Fibroblast of peridontal ligament (primary cell): ENCODE results near the gene TEKT1.
"Not testable (repeated sequence)": the region's sequence is repeated elsewhere in the genome, so short reads cannot be mapped to it uniquely, and the experiment has no call there.

Experiments used
- DNase-seq: peaks from one replicate; pipeline ENCODE4 v3.0.0-alpha.2; 2010; ENCODE audit errors: extremely low read depth

The TEKT1 gene

DNA sequence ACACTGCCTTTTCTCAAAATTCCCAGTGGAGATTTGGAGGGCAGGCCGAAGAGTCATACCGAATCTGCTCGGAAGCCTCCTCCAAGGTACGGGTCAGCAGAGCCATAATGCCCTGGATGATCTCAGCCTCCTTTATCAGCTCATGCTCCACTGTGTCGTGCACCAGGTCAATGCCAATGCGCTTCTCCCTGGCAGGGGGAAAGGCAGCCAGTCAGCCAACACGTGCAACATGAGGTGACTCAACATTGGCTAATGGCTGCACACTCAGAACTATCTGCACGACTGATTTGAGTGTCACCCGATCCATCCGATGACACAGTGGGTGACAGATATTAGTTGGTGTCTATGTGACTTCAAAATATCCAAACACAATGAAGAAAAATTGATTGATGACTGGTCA is 15.8 kb downstream of the TEKT1 start:
- no peak for DNase-seq

DNA sequence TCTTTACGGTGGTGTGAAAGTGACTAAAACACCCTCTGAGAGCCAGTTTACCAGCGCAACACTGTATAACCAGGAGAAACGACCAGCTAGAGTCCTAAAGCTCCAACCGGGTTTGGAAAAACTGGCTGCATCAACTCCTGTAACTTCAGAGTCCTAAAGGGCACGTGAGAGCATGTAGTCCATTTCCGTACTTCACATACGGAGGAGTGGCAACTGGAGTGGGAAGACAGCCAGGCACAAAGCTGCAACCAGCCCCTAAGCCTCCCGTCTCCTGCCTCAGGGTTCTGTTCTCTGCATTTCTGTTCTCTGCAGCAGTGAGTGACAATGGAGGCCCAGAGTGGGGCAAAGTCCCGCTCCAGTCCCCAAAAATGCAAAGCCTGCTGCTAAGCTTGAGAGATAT is 19.2 kb downstream of the TEKT1 start:
- DNase-seq: no peak

DNA sequence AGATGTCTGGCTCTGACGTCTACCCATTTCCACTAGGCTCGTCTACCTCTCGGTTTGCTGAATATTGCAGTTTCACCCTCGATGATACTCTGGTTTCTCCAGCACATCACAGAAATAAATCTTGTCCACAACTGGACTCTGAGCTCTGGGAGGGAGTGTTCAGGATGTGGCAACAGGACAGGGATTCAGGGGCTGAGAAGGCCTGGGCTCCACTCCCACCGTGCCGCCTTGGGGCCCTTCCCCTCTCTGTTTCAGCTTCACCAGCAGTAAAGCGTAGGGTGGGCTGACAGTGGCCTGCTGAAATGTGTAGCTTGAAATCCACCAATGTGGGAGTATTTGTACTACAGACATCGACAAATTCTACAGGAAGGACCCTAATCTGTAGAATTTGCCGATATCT is 20.0 kb downstream of the TEKT1 start:
- DNase-seq: no peak

DNA sequence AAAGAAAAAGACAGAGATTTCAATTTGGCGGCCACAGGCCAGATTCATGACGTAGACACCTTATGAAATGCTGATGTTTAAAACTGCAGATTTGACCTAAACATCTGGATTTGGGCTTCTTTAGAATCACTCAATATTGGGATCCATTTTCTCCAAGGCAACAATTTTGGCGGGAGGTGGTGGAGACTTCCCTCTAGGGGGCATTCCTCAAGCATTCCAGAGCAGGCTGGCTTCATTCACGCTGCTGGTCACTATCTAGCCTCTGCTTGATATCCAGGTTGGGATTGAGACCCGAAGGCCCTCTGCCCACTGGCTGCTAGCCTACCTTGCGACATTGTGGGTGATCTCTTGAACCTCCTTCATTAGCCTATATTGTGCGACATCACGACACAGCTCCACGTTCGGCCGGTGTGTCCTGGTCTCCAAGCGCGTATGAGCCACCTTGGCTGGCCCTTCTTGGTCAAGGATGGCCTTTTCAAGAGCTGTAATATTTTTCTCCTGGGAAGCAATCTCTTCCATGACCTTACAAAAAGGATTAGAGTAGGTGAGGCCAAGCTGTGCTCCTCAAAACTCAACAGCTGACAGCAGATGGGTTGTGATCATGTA is 31.0 kb downstream of the TEKT1 start:
- peak; percentile 34 for DNase-seq

DNA sequence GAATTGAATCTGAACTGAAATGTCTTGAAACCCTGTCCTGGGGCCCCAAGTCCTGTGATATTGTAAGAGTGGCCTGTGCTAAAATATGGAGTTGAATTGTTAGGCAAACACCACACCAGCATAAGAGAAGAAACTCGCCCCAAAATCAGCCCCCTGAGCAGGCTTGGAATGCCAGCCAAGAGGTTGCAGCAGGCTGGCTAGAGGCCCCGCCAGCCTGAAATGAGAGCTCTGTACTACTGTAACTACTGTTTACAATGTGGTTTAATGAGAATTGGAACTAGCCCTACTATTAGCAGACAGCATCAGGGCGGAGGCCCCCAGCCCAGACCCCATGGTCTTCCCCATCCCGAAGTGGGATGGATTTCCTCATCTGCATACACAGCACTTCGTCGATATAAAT is 31.8 kb downstream of the TEKT1 start:
- DNase-seq: no peak

DNA sequence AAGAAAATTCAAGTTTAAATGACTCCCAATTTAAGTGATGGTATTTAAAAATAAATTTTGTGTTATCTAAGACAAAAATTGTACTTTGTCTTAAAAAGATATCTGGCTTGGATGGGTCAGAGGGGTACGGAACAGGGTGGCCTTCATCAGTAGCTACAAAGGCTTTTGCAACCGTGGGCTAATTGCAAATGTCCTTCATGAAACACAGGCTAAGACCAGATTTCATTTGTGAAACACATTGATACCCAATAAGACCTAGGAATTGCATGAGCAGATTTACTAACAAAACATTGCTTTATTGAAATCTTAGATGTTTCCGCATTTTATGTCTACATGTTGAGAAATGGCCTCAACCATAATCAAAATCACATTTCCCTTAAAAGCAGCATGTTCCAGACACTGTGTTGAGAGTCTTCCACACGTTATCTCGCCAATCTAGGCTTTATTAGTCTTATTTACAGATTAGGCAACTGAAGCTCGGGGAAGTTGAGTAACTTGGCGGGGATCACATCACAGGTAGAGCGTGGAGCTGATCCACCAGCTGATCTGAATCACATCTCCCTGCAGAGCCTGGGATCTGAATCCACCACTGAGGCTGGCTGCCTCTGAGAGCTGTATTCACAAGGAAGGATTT is 33.7 kb downstream of the TEKT1 start:
- DNase-seq: no peak

DNA sequence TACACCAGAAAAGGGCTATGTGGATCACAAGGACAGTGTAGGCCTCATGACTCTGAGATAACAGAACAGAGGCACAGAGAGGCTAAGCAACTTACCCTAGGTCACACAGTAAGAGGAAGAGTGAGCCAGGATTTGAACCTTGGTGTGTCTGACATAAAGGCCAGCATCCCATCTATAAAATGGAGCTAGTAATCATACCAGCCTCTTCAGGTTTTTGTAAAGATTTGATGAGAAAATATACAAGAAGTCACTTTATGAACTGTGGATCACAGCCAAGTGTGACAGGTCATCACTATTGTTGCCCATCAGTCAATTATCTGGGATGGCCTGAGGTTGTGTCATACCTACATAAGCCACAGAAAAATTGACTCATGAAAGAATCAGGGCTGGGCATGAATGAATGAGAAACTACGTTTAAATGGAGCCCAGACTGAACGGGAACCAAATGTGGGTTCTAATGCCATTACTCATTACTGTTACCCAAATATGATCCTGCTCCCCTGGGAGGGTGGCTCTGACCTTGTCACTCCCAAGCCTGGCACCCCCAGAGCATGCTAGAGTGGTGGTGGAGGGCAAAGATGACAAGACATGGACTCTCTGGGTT is 34.5 kb downstream of the TEKT1 start:
- no peak for DNase-seq

DNA sequence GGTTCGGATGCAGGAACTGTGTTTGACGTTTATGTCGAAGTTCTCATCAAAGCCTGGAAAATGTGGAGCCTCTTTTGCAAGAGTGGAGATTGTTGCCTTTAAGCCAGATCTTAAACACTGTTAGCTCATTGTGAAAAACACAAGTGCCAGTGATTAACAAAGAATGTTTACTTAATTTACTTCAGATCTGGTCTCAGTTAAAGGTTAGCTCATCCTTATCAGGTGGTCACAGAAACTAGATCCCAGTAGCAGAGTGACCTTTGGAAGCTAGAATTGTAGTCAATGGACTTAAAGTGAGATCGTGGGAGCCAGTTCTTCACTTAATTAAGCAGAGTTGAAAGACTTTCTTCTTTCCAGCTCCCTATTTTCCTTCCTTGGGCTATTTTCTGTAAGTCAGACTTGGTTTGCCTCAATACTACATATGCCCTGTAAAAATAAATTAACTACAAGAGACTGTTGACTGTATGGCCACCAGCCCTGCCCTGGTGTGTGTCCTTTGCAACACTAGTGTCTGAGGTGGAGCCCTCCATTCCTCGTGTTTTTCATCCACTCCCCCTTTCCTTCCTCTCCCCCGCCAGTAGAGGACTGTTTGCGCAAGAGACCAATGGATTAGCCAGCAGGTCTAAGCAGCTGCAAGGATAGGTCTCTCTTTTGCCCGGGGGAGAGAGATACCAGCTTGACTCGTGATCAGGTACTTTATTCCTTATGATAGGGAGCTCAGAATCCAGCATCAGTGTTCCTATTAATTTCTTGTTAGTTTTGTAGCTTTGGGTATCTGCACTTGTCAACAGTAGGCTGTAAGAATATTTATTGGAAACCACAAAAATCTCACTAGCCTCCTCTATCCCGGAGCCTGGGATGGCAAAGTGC is 35.3 kb downstream of the TEKT1 start:
- no peak for DNase-seq

DNA sequence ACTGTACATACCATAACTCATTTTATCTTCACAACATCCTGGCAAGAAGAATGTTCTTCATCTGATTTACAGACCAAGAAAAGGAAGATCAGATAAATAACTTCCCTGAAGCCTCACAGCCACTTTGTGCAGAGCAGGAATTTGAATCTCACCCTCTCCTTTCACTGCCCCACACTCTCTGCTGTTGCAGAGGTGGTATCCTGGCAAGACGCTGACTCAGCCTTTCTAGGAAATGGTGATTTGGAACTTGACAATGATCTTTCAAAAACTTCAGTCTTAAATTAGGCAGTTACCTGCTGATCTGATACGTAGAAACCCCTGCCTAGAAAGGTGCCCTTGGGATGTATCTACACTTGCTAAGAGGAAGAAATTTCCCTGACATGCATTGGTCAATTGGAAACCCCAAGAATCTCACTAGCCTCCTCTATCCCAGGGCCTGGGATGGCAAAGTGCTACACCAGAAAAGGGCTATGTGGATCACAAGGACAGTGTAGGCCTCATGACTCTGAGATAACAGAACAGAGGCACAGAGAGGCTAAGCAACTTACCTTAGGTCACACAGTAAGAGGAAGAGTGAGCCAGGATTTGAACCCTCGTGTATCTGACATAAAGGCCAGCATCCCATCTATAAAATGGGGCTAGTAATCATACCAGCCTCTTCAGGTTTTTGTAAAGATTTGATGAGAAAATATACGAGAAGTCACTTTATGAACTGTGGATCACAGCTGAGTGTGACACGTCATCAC is 37.6 kb downstream of the TEKT1 start:
- no peak for DNase-seq

DNA sequence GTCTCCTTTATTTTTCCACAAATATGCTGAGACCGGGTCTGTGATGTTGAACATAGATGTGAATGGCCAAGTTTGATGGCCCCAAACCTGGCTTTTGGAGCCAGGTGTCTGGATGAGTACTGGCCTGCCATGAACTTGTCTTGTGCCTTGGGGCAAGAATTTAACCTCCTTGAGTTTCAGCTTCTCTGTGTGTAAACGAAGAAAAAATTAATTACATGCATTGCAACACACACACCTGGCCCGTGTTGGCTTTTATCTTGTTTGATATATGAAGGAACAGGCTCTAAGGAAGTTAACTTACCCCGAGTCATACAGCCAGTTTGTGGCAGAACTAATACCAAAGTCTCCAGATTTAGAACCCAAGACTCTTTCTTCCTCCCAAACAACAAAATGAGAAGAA is 42.4 kb downstream of the TEKT1 start:
- DNase-seq: no peak

DNA sequence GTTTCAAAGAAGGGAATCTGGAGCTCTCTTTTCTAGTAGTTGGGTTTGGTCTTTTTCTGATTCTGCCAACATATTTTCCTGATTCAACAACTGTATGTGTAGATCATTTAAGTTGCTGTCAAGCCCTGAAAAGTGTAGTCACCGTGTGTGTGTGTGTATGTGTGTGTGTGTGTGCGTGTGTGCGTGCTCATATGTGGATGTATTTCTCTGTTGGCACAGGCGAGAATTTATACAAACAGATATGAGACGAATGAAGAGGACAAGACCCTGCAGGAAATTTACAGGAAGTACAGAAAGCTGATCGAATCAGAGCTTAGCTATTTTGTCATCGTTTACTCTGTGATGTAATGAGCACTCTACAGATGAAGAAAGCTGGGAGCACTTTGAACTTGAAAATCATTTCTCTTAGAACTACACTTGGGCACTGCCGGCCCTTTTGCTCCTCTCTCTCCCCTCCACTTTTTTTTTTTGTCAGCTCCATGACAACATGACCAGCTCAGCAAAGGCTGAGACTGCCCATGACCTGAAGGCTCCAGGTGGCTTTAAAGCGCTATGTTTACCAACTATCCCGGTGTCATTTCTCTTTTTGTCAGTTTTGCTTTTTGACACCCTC is 44.3 kb downstream of the TEKT1 start:
- DNase-seq: no peak

DNA sequence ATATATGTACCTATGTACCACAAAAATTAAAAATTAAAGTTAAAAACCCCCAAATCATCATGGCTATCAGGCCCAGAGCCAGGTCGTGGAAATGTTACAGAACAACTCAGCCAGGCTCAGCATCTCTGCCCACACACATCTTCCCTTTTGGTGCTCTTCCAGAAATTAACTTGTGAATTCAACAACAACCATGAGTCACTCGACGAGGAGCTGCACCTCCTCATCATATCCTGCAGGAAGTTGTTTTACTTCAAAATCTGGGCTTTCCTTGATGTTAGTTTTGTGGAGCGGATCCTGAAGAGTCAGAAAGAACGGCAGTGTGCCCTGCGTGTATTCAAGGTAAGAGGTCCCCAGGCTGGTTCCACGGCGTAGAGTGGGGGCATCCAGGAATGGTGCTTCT is 44.9 kb downstream of the TEKT1 start:
- peak; percentile 46 for DNase-seq

DNA sequence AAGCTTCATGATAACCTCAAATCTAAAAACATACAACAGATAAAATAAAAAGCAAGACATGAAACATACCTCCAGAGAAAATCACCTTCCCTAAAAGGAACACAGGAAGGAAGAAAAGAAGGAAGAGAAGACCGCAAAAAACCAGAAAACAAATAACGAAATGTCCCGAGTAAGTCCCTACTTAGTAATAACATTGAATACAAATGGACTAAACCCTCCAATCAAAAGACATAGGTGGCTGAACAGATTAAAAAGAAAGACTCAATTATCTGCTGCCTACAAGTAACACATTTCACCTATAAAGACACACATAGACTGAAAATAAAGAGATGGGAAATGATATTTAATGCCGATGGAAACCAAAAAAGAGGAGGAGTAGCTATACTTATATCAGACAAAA is 49.3 kb downstream of the TEKT1 start:
- DNase-seq: no peak

DNA sequence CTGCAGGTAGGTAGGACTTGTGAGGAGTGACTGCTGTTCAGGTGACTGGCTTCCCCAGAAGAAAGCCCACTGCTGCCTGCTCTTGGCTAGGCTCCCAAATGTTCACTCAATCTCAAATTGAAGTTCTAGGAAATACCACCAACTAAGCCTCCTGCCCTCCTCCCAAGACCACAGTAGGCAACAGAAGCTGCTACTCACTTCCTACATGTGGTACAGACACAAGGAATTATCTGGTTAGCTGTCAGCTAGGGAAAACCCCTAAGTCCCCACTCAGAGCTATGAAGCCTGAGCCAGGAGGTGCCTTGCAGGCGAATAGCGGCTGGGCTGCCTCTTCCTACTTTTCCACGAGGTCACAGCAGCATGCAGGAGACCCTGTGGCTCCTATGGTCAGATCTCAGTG is 50.6 kb downstream of the TEKT1 start:
- DNase-seq: no peak

DNA sequence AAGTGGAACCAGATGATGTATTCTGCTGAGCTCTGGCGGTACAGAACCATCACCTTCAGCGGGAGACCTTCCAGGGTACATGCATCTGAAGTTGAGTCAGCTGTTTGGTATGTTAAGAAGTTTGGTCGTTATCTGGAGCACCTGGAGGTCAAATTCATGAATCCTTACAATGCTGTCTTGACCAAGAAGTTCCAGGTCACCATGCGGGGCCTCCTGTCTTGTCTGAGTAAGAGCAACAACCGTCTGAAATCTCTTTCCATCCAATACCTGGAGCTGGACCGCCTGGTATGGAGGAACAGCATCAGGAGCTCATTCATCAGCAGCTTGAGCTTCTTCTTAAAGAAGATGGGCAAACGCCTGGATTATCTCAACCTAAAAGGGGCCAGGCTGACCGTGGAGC is 51.5 kb downstream of the TEKT1 start:
- no peak for DNase-seq

DNA sequence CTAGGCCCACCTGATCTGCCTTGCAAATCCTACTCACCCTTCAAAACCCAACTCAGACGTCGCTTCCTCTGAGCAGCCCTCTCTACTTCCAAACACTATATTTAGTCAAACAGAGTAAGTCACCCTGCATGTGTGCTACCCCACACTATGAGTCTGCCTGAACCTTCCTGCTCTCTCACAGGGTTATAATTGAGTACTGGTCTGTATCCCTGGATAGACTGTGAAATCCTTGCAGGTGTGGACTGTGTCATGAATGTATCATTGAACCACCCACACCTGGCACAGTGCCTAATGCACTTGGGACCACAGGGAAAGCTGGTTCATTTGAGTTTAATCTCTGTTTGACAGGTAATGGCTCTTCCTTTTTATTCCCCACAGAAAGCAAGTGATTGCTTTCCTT is 52.1 kb downstream of the TEKT1 start:
- DNase-seq: no peak

DNA sequence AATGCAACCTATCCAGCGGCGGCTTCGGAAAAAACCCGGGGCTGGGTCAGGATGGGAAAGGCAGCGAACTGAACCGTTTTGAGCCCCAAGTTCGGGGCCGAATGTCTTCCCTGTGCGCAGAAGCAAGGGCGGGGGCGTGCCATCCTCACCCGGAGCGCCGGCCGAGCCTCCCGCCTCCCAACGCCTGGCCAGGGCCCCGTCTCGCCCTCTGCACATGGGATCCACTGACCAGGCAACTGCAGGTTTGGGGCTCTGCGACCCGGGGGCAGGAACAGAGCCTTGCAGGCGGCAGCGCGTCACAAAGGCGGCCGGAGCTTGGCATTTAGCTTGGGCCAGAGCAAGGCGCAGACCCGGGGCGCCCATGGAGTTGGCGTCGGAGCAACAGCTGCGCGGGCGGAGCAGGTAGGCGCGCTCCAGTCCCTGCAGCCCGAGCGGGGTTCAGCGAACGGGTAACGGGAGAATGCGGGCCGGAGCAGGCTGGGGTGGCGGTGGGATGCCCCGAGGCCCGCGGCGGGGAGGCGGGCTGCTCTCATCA is 55.6 kb downstream of the TEKT1 start, which contains the start of gene FBXO39:
TSS of gene FBXO39 (plus strand) at position 345 of the 535 bp plus-strand sequence. CDS start 3,654 bp downstream, outside the sequence.
- no peak for DNase-seq

DNA sequence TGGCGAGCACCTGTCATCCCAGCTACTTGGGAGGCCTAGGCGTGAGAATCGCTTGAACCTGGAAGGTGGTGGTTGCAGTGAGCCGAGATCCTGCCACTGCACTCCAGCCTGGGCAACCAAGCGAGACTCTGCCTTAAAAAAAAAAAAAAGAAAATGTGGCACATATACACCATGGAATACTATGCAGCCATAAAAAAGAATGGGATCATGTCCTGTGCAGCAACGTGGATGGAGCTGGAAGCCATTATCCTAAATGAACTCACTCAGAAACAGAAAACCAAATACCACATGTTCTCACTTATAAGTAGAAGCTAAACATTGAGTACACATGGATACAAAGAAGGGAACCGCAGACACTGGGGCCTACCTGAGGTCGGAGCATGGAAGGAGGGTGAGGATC is 56.6 kb downstream of the TEKT1 start:
- not testable (repeated sequence) for DNase-seq

DNA sequence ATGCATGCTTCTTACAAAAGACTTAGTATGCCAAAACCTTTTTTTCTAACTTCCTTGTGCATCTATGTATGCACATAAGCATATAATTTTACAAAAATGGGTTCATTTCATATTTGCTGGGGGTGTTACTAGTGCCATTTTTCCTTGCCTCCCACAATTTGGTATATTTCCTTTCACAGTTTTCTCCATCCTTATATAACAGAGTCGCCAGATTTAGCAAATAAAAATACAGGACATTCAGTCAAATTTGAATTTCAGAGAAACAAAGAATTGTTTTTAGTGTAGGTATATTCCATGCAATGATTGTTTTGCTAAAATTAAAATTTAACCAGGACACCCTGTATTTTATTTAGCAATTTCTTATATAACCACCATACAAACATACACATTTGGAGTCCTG is 59.5 kb downstream of the TEKT1 start:
- no peak for DNase-seq

DNA sequence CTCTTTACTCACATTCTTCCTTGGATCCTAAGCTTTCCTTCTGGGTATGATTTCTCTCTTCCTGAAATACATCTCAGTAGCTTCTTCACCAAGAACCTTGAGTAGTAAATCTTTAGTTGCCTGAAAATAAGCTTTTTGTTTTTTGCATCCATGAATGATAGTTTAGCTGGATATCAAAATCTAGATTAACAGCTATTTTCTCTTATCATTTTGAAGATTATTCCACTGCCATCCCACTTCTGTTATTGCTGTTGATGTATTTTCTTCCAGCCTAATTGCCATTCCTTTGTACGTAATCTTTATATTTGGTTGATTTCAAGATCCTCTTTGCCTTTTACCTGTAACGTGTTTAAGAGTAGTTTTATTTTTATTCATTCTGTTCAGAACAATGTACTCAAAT is 63.1 kb downstream of the TEKT1 start:
- DNase-seq: no peak

DNA sequence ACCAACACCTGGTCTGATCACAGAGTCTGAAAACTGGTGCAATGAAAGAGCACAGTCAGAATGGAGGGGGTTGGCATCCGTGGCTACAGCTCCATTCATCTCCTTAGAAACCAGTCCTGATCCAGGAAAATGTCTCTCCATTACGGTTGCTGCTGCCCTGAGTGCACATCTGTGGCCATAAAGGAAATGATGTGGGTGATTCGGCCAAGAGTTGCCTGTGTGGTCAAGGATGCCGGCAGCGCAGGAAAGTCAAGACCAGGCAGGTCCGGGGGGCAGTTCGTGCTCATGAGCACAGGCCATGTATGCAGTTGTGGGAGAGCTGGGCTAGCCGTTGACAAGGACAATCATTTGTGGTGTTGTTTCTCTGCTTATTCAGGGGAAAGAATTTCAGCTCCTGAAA is 69.8 kb downstream of the TEKT1 start:
- no peak for DNase-seq
